Measurements from ENCODE around the gene LAGE3. TPM values are rescaled to one million over a fixed set of nuclear protein-coding genes. Genes with fewer than 3 reads are reported as not detected.
A peak's percentile ranks its signal among the peaks of the same experiment; 100 is the strongest.

The LAGE3 gene
- total RNA-seq, 4 donors from 2014 or later, result 3.0 to 28.4 (median 23.3) TPM; not detected in 1

- Histone ChIP-seq H3K4me1 (peaks cover 5 to 21% (median 14%) of the 10 kb centered on the region in 4 donors), H3K4me3 (no peak overlapping the region), H3K9me3 (no peaks in the 10 kb centered on the region), H3K36me3 (no peaks in the 10 kb centered on the region), H3K27ac (no peak overlapping the region), H3K27me3 (no peaks in the 10 kb centered on the region)
- intact Hi-C loops (cut with DNase I; ENCODE audit: low total_unique reads), result no loop called here
- in situ Hi-C loops (cut with MboI; ENCODE audit: low pct_ligation_motif_present in 1 of 4, low pct_unique_long_range_greater_than_20kb in 1 of 4, low sequenced_read_pairs in 3 of 4), result no loop called here
- TF ChIP-seq POLR2AphosphoS5 (IDR thresholded peaks at IDR 0.05) (no peak), EP300 (IDR thresholded peaks at IDR 0.05; ENCODE audit: low read depth) (no peak), POLR2A (IDR thresholded peaks at IDR 0.05) (no peak), CTCF (IDR thresholded peaks at IDR 0.05) (no peak)
- DNase-seq, result no peak
- 40 to 73% methylated on average over 2 to 14 of the region's 14 CpGs for WGBS, 2 donors (ENCODE audit: low coverage in 1 of 2)
These were observed 3.0 kb upstream of the LAGE3 start for GRCh38 chrX:154481911-154482601.

GRCh38 chrX:154481195-154481594 lies 2.1 kb upstream of the LAGE3 start:
- 86% methylated on average over 5 of the region's 5 CpGs; no CpG with 5 or more reads in 1 of the 2 donors for WGBS, 2 donors (ENCODE audit: low coverage in 1 of 2)
- intact Hi-C loops (cut with DNase I; ENCODE audit: low total_unique reads) (no loop called here), in situ Hi-C loops (cut with MboI; ENCODE audit: low pct_ligation_motif_present in 1 of 4, low pct_unique_long_range_greater_than_20kb in 1 of 4, low sequenced_read_pairs in 3 of 4) (no loop called here)
- no peak for TF ChIP-seq POLR2A (IDR thresholded peaks at IDR 0.05)
- TF ChIP-seq CTCF (IDR thresholded peaks at IDR 0.05), result no peak
- TF ChIP-seq EP300 (IDR thresholded peaks at IDR 0.05; ENCODE audit: low read depth), result no peak
- TF ChIP-seq POLR2AphosphoS5 (IDR thresholded peaks at IDR 0.05), result no peak
- H3K4me3 ChIP-seq, result no peak overlapping the region
- DNase-seq, result no peak
- H3K9me3 ChIP-seq, result no peaks in the 10 kb centered on the region
- no peak overlapping the region for H3K27ac ChIP-seq
- no peaks in the 10 kb centered on the region for H3K27me3 ChIP-seq
- H3K4me1 ChIP-seq, result peaks cover 5 to 19% (median 12%) of the 10 kb centered on the region in 4 donors
- H3K36me3 ChIP-seq, result no peaks in the 10 kb centered on the region

- Histone ChIP-seq H3K36me3 (no peaks in the 10 kb centered on the region), H3K27me3 (no peaks in the 10 kb centered on the region), H3K27ac (peak overlapping the region; percentile 82 to 91 (median 85)), H3K4me1 (peaks cover 4 to 6% (median 5%) of the 10 kb centered on the region in 4 donors), H3K9me3 (no peaks in the 10 kb centered on the region), H3K4me3 (peak overlapping the region in 3 of 4 donors; percentile 43 to 50 (median 46))
- 76% methylated on average over 24 of the region's 24 CpGs; no CpG with 5 or more reads in 1 of the 2 donors for WGBS, 2 donors (ENCODE audit: low coverage in 1 of 2)
- in situ Hi-C loops (cut with MboI; ENCODE audit: low pct_ligation_motif_present in 1 of 4, low pct_unique_long_range_greater_than_20kb in 1 of 4, low sequenced_read_pairs in 3 of 4) (no loop called here), intact Hi-C loops (cut with DNase I; ENCODE audit: low total_unique reads) (no loop called here)
- no peak for TF ChIP-seq POLR2AphosphoS5 (IDR thresholded peaks at IDR 0.05)
- no peak for TF ChIP-seq POLR2A (IDR thresholded peaks at IDR 0.05)
- TF ChIP-seq CTCF (IDR thresholded peaks at IDR 0.05), result no peak
- no peak for TF ChIP-seq EP300 (IDR thresholded peaks at IDR 0.05; ENCODE audit: low read depth)
- no peak for DNase-seq
These were observed 1.1 kb downstream of the LAGE3 start for GRCh38 chrX:154477891-154478477.

GRCh38 chrX:154476821-154477220 lies 2.3 kb downstream of the LAGE3 start:
- H3K36me3 ChIP-seq, result no peaks in the 10 kb centered on the region
- DNase-seq, result no peak
- no peaks in the 10 kb centered on the region for H3K27me3 ChIP-seq
- H3K4me3 ChIP-seq, result no peak overlapping the region
- peaks cover 4 to 6% (median 5%) of the 10 kb centered on the region in 4 donors for H3K4me1 ChIP-seq
- intact Hi-C loops (cut with DNase I; ENCODE audit: low total_unique reads), result no loop called here
- H3K9me3 ChIP-seq, result no peaks in the 10 kb centered on the region
- WGBS, 2 donors (ENCODE audit: low coverage in 1 of 2), result 87% methylated on average over 8 of the region's 8 CpGs; no CpG with 5 or more reads in 1 of the 2 donors
- no peak overlapping the region for H3K27ac ChIP-seq
- TF ChIP-seq CTCF (IDR thresholded peaks at IDR 0.05), result no peak
- TF ChIP-seq POLR2A (IDR thresholded peaks at IDR 0.05), result no peak
- TF ChIP-seq POLR2AphosphoS5 (IDR thresholded peaks at IDR 0.05), result no peak
- TF ChIP-seq EP300 (IDR thresholded peaks at IDR 0.05; ENCODE audit: low read depth), result no peak
- in situ Hi-C loops (cut with MboI; ENCODE audit: low pct_ligation_motif_present in 1 of 4, low pct_unique_long_range_greater_than_20kb in 1 of 4, low sequenced_read_pairs in 3 of 4), result no loop called here
